GM18526 (cell line): Measurements from ENCODE around the gene ANKFY1.

Experiments
- POLR2A ChIP-seq: IDR thresholded peaks from 3 replicates; pipeline ENCODE4 v1.6.1; 2011; ENCODE audit not compliant: insufficient read length; ENCODE audit errors: extremely low read depth

Gene ANKFY1

GRCh38 chr17:4272213-4272971 lies 8.6 kb upstream of the ANKFY1 start:
- TF ChIP-seq POLR2A, result no peak

- TF ChIP-seq POLR2A, result no peak
These were observed 7.0 kb upstream of the ANKFY1 start for GRCh38 chr17:4270736-4271135.

- TF ChIP-seq POLR2A, result no peak
These were observed 6.1 kb upstream of the ANKFY1 start for GRCh38 chr17:4269915-4270314.

DNA sequence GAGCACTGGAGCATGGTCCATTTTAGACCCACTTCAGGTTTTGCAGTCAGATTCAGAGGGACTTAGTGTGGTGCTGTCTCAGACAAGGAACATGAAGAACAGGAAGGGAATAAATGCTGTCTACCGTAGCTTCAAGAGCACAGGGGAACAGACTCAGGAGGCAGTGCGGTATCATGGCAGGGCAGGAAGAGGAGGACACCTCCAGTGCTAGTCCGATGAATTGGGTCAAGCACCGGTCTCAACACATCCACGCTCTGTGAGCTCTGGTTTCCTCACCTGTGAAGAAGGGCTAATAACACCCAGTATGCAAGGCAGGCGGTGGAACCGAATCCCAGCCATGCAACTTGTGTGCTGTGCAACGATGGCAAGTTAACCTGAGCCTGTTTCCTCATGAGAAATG lies 3.6 kb upstream of the ANKFY1 start:
- TF ChIP-seq POLR2A, result no peak

DNA sequence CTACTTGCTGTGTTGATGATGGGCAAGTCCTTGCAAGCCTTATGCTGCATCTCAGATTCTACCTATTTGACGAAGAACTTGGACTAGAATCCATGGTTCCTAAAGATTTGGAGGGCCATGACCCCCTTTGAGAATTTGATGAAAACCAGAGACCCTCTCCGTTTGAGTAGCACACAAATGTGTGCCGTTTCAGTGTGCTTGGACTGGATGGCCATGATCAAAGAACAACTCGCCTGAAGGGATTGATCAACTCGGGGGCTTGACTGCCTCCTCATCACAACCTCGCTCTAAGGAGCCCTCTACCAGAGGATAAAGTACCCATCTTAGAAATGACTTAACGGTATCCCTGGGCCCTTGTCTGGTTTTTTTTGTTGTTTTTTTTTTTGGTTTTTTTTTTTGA lies 2.8 kb upstream of the ANKFY1 start:
- no peak for TF ChIP-seq POLR2A

- no peak for TF ChIP-seq POLR2A
These were observed 1.1 kb downstream of the ANKFY1 start for GRCh38 chr17:4262703-4263102.

DNA sequence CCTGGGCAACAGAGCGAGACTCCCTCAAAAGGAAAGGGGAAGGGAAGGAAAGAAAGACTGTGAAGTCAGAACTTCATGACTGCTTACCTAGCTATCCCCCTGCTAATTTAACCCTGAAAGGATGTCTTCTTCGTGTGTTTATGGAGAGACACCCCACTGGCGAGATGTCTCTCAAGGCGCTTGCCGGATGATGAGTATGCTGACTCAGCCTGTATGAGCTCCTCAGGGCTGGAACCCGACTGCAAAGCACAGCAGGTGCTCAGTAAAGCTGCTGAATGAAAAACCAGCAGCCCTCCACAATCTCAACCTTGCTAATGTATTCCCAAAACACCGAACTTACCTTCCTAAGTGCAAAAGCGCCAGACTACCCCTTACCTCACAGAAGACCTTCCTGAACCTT lies 2.3 kb downstream of the ANKFY1 start:
- TF ChIP-seq POLR2A, result no peak

DNA sequence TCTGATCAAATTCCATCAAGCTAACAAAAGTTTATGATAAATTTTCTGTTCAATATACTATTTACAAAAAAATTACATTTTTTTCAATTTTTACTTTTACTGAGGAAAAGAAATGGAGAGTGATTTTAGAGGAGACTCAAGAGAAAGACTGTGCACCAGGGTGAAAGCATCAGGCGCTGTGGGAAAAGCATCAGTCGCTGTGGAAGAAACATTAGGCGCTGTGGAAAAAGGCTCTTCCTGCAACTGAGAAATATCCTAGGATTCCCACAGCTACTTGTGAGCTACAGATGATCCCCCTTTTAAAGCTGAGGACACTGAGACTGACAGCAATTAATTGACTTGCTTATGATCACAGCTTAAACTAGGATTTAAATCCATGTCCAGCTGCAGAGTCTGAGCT lies 4.9 kb downstream of the ANKFY1 start:
- no peak for TF ChIP-seq POLR2A

DNA sequence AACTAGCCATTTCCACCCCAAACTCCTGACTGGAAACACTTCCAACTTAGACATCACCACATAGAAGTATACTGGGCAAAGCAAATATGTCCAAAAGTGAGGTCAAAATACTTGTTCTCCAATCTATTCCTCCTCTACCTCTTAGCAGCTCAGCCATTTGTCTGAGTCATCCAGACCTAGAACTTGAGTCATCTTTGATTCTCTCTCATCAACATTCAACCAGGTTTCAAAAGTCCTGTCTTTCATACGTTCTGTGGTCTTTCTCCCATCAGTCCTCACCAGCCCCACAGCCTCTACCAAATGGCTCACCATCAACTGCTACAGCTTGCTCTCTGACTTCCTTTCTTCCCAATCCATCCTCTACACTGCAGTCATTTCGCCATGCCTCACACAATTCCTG lies 6.8 kb downstream of the ANKFY1 start:
- no peak for TF ChIP-seq POLR2A

DNA sequence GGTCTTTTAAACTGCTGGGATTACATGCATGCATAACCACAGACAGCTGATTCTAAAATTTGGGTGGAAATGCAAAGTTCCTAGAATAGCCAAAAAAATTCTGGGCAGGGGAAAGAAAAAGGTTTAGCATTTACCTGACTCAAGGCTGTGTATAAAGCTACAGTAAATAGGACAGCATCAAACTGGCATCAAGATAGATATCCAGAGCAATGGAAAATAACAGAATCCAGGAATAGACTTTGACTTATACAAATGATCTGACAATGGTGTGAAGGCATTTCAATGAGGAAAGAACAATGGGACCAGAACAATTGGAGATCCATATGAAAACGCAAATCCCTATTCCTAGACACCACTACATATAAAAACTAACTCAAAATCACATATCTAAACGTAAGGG lies 12.9 kb downstream of the ANKFY1 start:
- TF ChIP-seq POLR2A, result no peak

- no peak for TF ChIP-seq POLR2A
These were observed 14.2 kb downstream of the ANKFY1 start for GRCh38 chr17:4249452-4250029.

- TF ChIP-seq POLR2A, result no peak
These were observed 15.1 kb downstream of the ANKFY1 start for GRCh38 chr17:4248504-4249277.

GRCh38 chr17:4247971-4248388 lies 15.8 kb downstream of the ANKFY1 start:
- no peak for TF ChIP-seq POLR2A

GRCh38 chr17:4247361-4247970 lies 16.3 kb downstream of the ANKFY1 start:
- TF ChIP-seq POLR2A, result no peak

DNA sequence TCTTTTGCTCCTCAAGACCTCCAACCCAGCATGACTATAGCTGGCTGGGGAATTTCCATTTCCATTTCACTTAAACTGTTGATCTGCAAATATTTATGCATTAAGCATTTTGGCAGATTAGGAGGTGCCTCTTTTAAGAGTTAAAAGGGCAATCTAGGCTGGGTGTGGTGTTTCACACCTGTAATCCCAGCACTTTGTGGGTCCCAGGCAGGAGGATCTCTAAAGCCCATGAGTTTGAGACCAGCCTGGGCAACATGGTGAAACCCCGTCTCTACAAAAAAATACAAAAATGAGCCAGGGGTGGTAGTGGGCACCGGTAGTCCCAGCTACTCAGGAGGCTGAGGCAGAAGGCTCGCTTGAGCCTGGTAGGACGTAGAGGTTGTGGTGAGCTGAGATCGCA lies 17.1 kb downstream of the ANKFY1 start:
- TF ChIP-seq POLR2A, result no peak

DNA sequence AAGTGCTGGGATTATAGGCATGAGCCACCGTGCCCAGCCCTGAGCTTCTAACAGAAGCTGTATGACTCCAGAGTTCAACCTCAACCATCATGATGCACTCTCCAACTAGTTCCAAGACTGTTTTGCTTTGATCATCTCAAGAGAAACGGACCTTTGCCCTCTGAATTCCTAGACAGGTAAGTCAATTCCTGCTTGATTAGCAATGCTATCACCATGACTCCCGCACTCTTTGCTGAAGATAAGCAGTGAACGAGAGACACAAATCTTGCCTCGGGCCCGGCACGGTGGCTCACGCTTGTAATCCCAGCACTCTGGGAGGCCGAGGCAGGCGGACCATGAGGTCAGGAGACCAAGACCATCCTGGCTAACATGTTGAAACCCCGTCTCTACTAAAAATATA lies 22.2 kb downstream of the ANKFY1 start:
- no peak for TF ChIP-seq POLR2A

GRCh38 chr17:4236456-4236855 lies 27.3 kb downstream of the ANKFY1 start:
- no peak for TF ChIP-seq POLR2A
